Activated T-cell treated with anti-CD3 and anti-CD28 coated beads, Interleukin-2, amount 50 U/mL, for 4 hours (primary cell): ENCODE data around the gene PPIL6. TPM values are rescaled to one million over a fixed set of nuclear protein-coding genes. Genes with fewer than 3 reads are reported as not detected.

ENCODE experiments used
- ATAC-seq, 2 donors: fragments of 200-7000 bp; cut with Tn5 transposase; one replicate each; pipeline ENCODE4 v1.10.0; 2021
- DNase-seq: peaks from one replicate; pipeline ENCODE4 v3.0.0-alpha.2; 2020
- H3K27me3 Mint-ChIP-seq: one replicate; pipeline ENCODE4 v1.8.0; 2021; ENCODE audit warnings: low read depth, mixed read lengths
- H3K36me3 Mint-ChIP-seq: one replicate; pipeline ENCODE4 v1.8.0; 2022; ENCODE audit warnings: mixed read lengths; ENCODE audit not compliant: insufficient read depth
- H3K4me1 Mint-ChIP-seq: one replicate; pipeline ENCODE4 v1.8.0; 2021; ENCODE audit warnings: low read depth, mixed read lengths
- H3K4me3 Mint-ChIP-seq: one replicate; pipeline ENCODE4 v1.8.0; 2021; ENCODE audit warnings: mild to moderate bottlenecking, moderate library complexity, mixed read lengths
- H3K9me3 Mint-ChIP-seq: one replicate; pipeline ENCODE4 v1.8.0; 2021; ENCODE audit warnings: mixed read lengths
- total RNA-seq, 3 donors: library from RNA; stranded (reverse); gene quantifications; one replicate each; pipeline ENCODE4 v1.2.1, GENCODE V29; 2021

The PPIL6 gene
- total RNA-seq, 3 donors from 2014 or later, result 0.13 to 0.46 (median 0.27) TPM

GRCh38 chr6:109448615-109449014 is 8.2 kb upstream of the PPIL6 start:
- H3K4me3 Mint-ChIP-seq, result no peak overlapping the region
- peaks cover 41% of the 10 kb centered on the region for H3K4me1 Mint-ChIP-seq
- DNase-seq, result no peak
- ATAC-seq, result no peak
- H3K36me3 Mint-ChIP-seq, result peaks cover 7% of the 10 kb centered on the region
- no peaks in the 10 kb centered on the region for H3K27me3 Mint-ChIP-seq
- H3K9me3 Mint-ChIP-seq, result no peaks in the 10 kb centered on the region

- H3K9me3 Mint-ChIP-seq, result no peaks in the 10 kb centered on the region
- H3K4me1 Mint-ChIP-seq, result peaks cover 40% of the 10 kb centered on the region
- DNase-seq (no peak), ATAC-seq (no peak)
- no peaks in the 10 kb centered on the region for H3K27me3 Mint-ChIP-seq
- no peak overlapping the region for H3K4me3 Mint-ChIP-seq
- peaks cover 10% of the 10 kb centered on the region for H3K36me3 Mint-ChIP-seq
Measured at GRCh38 chr6:109447878-109448555, 7.6 kb upstream of the PPIL6 start.

- ATAC-seq, result no peak
- H3K4me3 Mint-ChIP-seq, result no peak overlapping the region
- H3K4me1 Mint-ChIP-seq, result peaks cover 43% of the 10 kb centered on the region
- H3K36me3 Mint-ChIP-seq, result peaks cover 12% of the 10 kb centered on the region
- H3K27me3 Mint-ChIP-seq, result no peaks in the 10 kb centered on the region
- DNase-seq, result no peak
- H3K9me3 Mint-ChIP-seq, result no peaks in the 10 kb centered on the region
Measured at GRCh38 chr6:109447087-109447486, 6.7 kb upstream of the PPIL6 start.

- Mint-ChIP-seq H3K36me3 (peaks cover 12% of the 10 kb centered on the region), H3K4me1 (peaks cover 46% of the 10 kb centered on the region), H3K27me3 (no peaks in the 10 kb centered on the region), H3K9me3 (no peaks in the 10 kb centered on the region), H3K4me3 (no peak overlapping the region)
- DNase-seq, result no peak
- ATAC-seq, result no peak
Measured at GRCh38 chr6:109446541-109446940, 6.1 kb upstream of the PPIL6 start.

GRCh38 chr6:109446072-109446471 is 5.6 kb upstream of the PPIL6 start:
- Mint-ChIP-seq H3K9me3 (no peaks in the 10 kb centered on the region), H3K4me1 (peaks cover 50% of the 10 kb centered on the region), H3K36me3 (peaks cover 12% of the 10 kb centered on the region), H3K27me3 (no peaks in the 10 kb centered on the region), H3K4me3 (no peak overlapping the region)
- DNase-seq (no peak), ATAC-seq (no peak)

GRCh38 chr6:109445382-109445781 is 5.0 kb upstream of the PPIL6 start:
- Mint-ChIP-seq H3K4me1 (peaks cover 44% of the 10 kb centered on the region), H3K4me3 (no peak overlapping the region), H3K36me3 (peaks cover 8% of the 10 kb centered on the region), H3K27me3 (no peaks in the 10 kb centered on the region), H3K9me3 (no peaks in the 10 kb centered on the region)
- no peak for DNase-seq
- no peak for ATAC-seq

- peaks cover 8% of the 10 kb centered on the region for H3K36me3 Mint-ChIP-seq
- no peaks in the 10 kb centered on the region for H3K27me3 Mint-ChIP-seq
- no peaks in the 10 kb centered on the region for H3K9me3 Mint-ChIP-seq
- H3K4me3 Mint-ChIP-seq, result no peak overlapping the region
- DNase-seq (no peak), ATAC-seq (no peak)
- H3K4me1 Mint-ChIP-seq, result peaks cover 34% of the 10 kb centered on the region
Measured at GRCh38 chr6:109443425-109443950, 3.1 kb upstream of the PPIL6 start.

- H3K36me3 Mint-ChIP-seq, result peaks cover 8% of the 10 kb centered on the region
- peaks cover 28% of the 10 kb centered on the region for H3K4me1 Mint-ChIP-seq
- H3K9me3 Mint-ChIP-seq, result no peaks in the 10 kb centered on the region
- H3K4me3 Mint-ChIP-seq, result peak overlapping the region; percentile 93
- ATAC-seq (no peak), DNase-seq (no peak)
- no peaks in the 10 kb centered on the region for H3K27me3 Mint-ChIP-seq
Measured at GRCh38 chr6:109442393-109442924, 2.0 kb upstream of the PPIL6 start.

GRCh38 chr6:109441069-109441816 is 815 bp upstream of the PPIL6 start:
- DNase-seq (peak; percentile 36), ATAC-seq (peak; percentile 36 to 51)
- H3K4me3 Mint-ChIP-seq, result peak overlapping the region; percentile 93
- H3K36me3 Mint-ChIP-seq, result peaks cover 5% of the 10 kb centered on the region
- no peaks in the 10 kb centered on the region for H3K9me3 Mint-ChIP-seq
- H3K4me1 Mint-ChIP-seq, result peaks cover 26% of the 10 kb centered on the region
- no peaks in the 10 kb centered on the region for H3K27me3 Mint-ChIP-seq

- H3K4me3 Mint-ChIP-seq, result no peak overlapping the region
- no peaks in the 10 kb centered on the region for H3K9me3 Mint-ChIP-seq
- DNase-seq (no peak), ATAC-seq (no peak)
- no peaks in the 10 kb centered on the region for H3K36me3 Mint-ChIP-seq
- peaks cover 4% of the 10 kb centered on the region for H3K4me1 Mint-ChIP-seq
- H3K27me3 Mint-ChIP-seq, result peaks cover 2% of the 10 kb centered on the region
Measured at GRCh38 chr6:109436041-109436440, 4.4 kb downstream of the PPIL6 start.

GRCh38 chr6:109434456-109434855 is 6.0 kb downstream of the PPIL6 start:
- Mint-ChIP-seq H3K9me3 (no peaks in the 10 kb centered on the region), H3K27me3 (peaks cover 2% of the 10 kb centered on the region), H3K4me3 (no peak overlapping the region), H3K4me1 (peaks cover under 1% of the 10 kb centered on the region), H3K36me3 (no peaks in the 10 kb centered on the region)
- no peak for ATAC-seq
- no peak for DNase-seq

- Mint-ChIP-seq H3K27me3 (peaks cover 4% of the 10 kb centered on the region), H3K9me3 (no peaks in the 10 kb centered on the region), H3K4me3 (no peak overlapping the region), H3K36me3 (no peaks in the 10 kb centered on the region), H3K4me1 (no peaks in the 10 kb centered on the region)
- DNase-seq (no peak), ATAC-seq (no peak)
Measured at GRCh38 chr6:109429496-109429895, 10.9 kb downstream of the PPIL6 start.

- no peaks in the 10 kb centered on the region for H3K4me1 Mint-ChIP-seq
- H3K4me3 Mint-ChIP-seq, result no peak overlapping the region
- H3K9me3 Mint-ChIP-seq, result no peaks in the 10 kb centered on the region
- DNase-seq (no peak), ATAC-seq (no peak)
- H3K36me3 Mint-ChIP-seq, result no peaks in the 10 kb centered on the region
- peaks cover 4% of the 10 kb centered on the region for H3K27me3 Mint-ChIP-seq
Measured at GRCh38 chr6:109428889-109429477, 11.4 kb downstream of the PPIL6 start.

GRCh38 chr6:109424946-109425345 is 15.5 kb downstream of the PPIL6 start:
- Mint-ChIP-seq H3K4me3 (no peak overlapping the region), H3K36me3 (no peaks in the 10 kb centered on the region), H3K9me3 (no peaks in the 10 kb centered on the region), H3K27me3 (peaks cover 1% of the 10 kb centered on the region), H3K4me1 (no peaks in the 10 kb centered on the region)
- DNase-seq (no peak), ATAC-seq (no peak)
